Liver (tissue), 9 donors: Measurements from ENCODE around the gene ORC3. TPM values are rescaled to one million over a fixed set of nuclear protein-coding genes. Genes with fewer than 3 reads are reported as not detected.

Experiments
- DNase-seq: peaks from one replicate; pipeline ENCODE4 v3.0.0-alpha.2; 2017; ENCODE audit warnings: low spot score
- H3K27ac ChIP-seq, 2 donors: one replicate each; pipeline ENCODE4 v1.7.0; 2013; ENCODE audit warnings: inconsistent platforms in 2 of 2, low read length in 2 of 2, control low read depth in 1 of 2, low read depth in 1 of 2, mild to moderate bottlenecking in 1 of 2
- H3K27me3 ChIP-seq, 4 donors: one replicate each; pipeline versions ENCODE4 v1.6.1 to v1.7.0; 2013; ENCODE audit warnings: low read length in 3 of 4, inconsistent platforms in 1 of 4, mild to moderate bottlenecking in 1 of 4, moderate library complexity in 1 of 4; ENCODE audit not compliant: control insufficient read depth in 4 of 4, insufficient read depth in 4 of 4
- H3K36me3 ChIP-seq, 4 donors: one replicate each; pipeline versions ENCODE4 v1.6.1 to v1.7.0; 2013; ENCODE audit warnings: low read length in 3 of 4, mild to moderate bottlenecking in 3 of 4, low read depth in 1 of 4, moderate library complexity in 1 of 4; ENCODE audit not compliant: control insufficient read depth in 4 of 4, insufficient read depth in 3 of 4
- H3K4me1 ChIP-seq, 4 donors: one replicate each; pipeline versions ENCODE4 v1.6.1 to v1.7.0; 2013; ENCODE audit warnings: low read length in 3 of 4, mild to moderate bottlenecking in 3 of 4, moderate library complexity in 1 of 4; ENCODE audit not compliant: control insufficient read depth in 4 of 4, insufficient read depth in 4 of 4
- H3K4me3 ChIP-seq, 3 donors: one replicate each; pipeline versions ENCODE4 v1.6.1 to v1.7.0; 2013; ENCODE audit warnings: low read length in 3 of 3, control low read depth in 1 of 3, low read depth in 1 of 3, mild to moderate bottlenecking in 1 of 3
- H3K9ac ChIP-seq, 2 donors: one replicate each; pipeline ENCODE4 v1.7.0; 2013; ENCODE audit warnings: low read length in 2 of 2, mild to moderate bottlenecking in 2 of 2, moderate library complexity in 2 of 2, control low read depth in 1 of 2, low read depth in 1 of 2
- H3K9me3 ChIP-seq, 4 donors: one replicate each; pipeline versions ENCODE4 v1.6.1 to v1.7.0; 2013; ENCODE audit warnings: low read length in 3 of 4; ENCODE audit not compliant: control insufficient read depth in 4 of 4
- ATF3 ChIP-seq: IDR thresholded peaks from 2 replicates; pipeline ENCODE4 v1.6.1; 2016; ENCODE audit warnings: antibody characterized with exemption
- EGR1 ChIP-seq, 2 donors: IDR thresholded peaks; 2 replicates each; pipeline ENCODE4 v1.6.1; 2016 to 2018; ENCODE audit warnings: antibody characterized with exemption in 2 of 2, low read depth in 2 of 2
- FOXA1 ChIP-seq: IDR thresholded peaks from 2 replicates; pipeline ENCODE4 v1.6.1; 2016; ENCODE audit warnings: antibody characterized with exemption
- FOXA2 ChIP-seq: IDR thresholded peaks from 2 replicates; pipeline ENCODE4 v1.6.1; 2016; ENCODE audit warnings: antibody characterized with exemption
- GABPA ChIP-seq, 2 donors: IDR thresholded peaks in 1 of 2; conservative IDR thresholded peaks in 1 of 2; 2 replicates each; pipeline ENCODE4 v1.6.1; 2016; ENCODE audit warnings: antibody characterized with exemption in 2 of 2, mild to moderate bottlenecking in 1 of 2, moderate library complexity in 1 of 2
- HNF4A ChIP-seq, 2 donors: conservative IDR thresholded peaks; 2 replicates each; pipeline ENCODE4 v1.6.1; 2016; ENCODE audit warnings: antibody characterized with exemption in 2 of 2, mild to moderate bottlenecking in 2 of 2
- HNF4G ChIP-seq: IDR thresholded peaks from 2 replicates; pipeline ENCODE4 v1.6.1; 2016; ENCODE audit warnings: antibody characterized with exemption
- JUND ChIP-seq, 2 donors: IDR thresholded peaks; 2 replicates each; pipeline ENCODE4 v1.6.1; 2016; ENCODE audit warnings: antibody characterized with exemption in 2 of 2
- MAX ChIP-seq: IDR thresholded peaks from 2 replicates; pipeline ENCODE4 v1.6.1; 2016; ENCODE audit warnings: antibody characterized with exemption
- NR2F2 ChIP-seq: IDR thresholded peaks from 2 replicates; pipeline ENCODE4 v1.6.1; 2016; ENCODE audit warnings: antibody characterized with exemption
- RAD21 ChIP-seq, 2 donors: IDR thresholded peaks; 2 replicates each; pipeline ENCODE4 v1.6.1; 2016; ENCODE audit warnings: antibody characterized with exemption in 2 of 2, mild to moderate bottlenecking in 2 of 2
- RXRA ChIP-seq, 2 donors: IDR thresholded peaks; 2 replicates each; pipeline ENCODE4 v1.6.1; 2017 to 2018; ENCODE audit warnings: antibody characterized with exemption in 2 of 2, mild to moderate bottlenecking in 1 of 2
- SP1 ChIP-seq: IDR thresholded peaks from 2 replicates; pipeline ENCODE4 v1.6.1; 2018; ENCODE audit warnings: antibody characterized with exemption, mild to moderate bottlenecking
- TAF1 ChIP-seq: conservative IDR thresholded peaks from 2 replicates; pipeline ENCODE4 v1.6.1; 2016; ENCODE audit warnings: antibody characterized with exemption, mild to moderate bottlenecking
- YY1 ChIP-seq: IDR thresholded peaks from 2 replicates; pipeline ENCODE4 v1.6.1; 2016; ENCODE audit warnings: antibody characterized with exemption, mild to moderate bottlenecking
- ZBTB33 ChIP-seq: IDR thresholded peaks from 2 replicates; pipeline ENCODE4 v1.6.1; 2016; ENCODE audit warnings: antibody characterized with exemption
- WGBS: extraction: QIAGEN DNeasy Blood & Tissue Kit; methylation state at CpG from one replicate; pipeline ENCODE4 v1.1.7; 2013; 5-methylcytosine and 5-hydroxymethylcytosine counted together
- polyA plus RNA-seq, 2 donors: library from polyadenylated mRNA; stranded (reverse) in 1 of 2; unstranded in 1 of 2; fragments of 200-250 nt in 1 of 2; fragments of >200 nt in 1 of 2; fragmentation: Nextera tagmentation in 1 of 2; extraction: Ambion mirVana in 1 of 2; gene quantifications; one replicate each; pipeline versions ENCODE4 v1.2.1 to v1.2.3, GENCODE V29; 2013 to 2015
- total RNA-seq, 2 donors: library from RNA; depleted of rRNA; stranded (reverse); fragments of >200 nt; gene quantifications; one replicate each; pipeline ENCODE4 v1.2.3, GENCODE V29; 2014
- TF ChIP-seq, protein P1 (sequence below): IDR thresholded peaks from 2 replicates; pipeline ENCODE4 v1.6.1; 2016; ENCODE audit warnings: antibody characterized with exemption, mild to moderate bottlenecking
- TF ChIP-seq, protein P2 (sequence below): fragments of 150-350 bp; IDR thresholded peaks from 2 replicates; pipeline ENCODE4 v1.5.1; 2017; ENCODE audit warnings: improper control_type of control experiment, low read depth, low read length; ENCODE audit not compliant: missing input control
- donor health status: healthy.
- donor health status: healthy.
- donor health status: healthy.
- donor health status: healthy.
- donor health status: healthy.

Gene ORC3
- total and polyA plus RNA-seq, 4 donors: 5.2 to 14.5 (median 10.5) TPM

- H3K4me1 ChIP-seq: peaks cover 0 to 20% (median 13%) of the 10 kb centered on the region in 4 donors
- H3K27ac ChIP-seq: peak overlapping the region; percentile 5 to 8
- DNase-seq: no peak
- WGBS: 79% methylated on average over 2 of the region's 2 CpGs
- H3K27me3 ChIP-seq: no peaks in the 10 kb centered on the region
- TF ChIP-seq HNF4A (conservative IDR thresholded peaks at IDR 0.05) (peak in 1 of 2 donors; percentile 8), YY1 (no peak)
- no peaks in the 10 kb centered on the region for H3K9me3 ChIP-seq
- no peak overlapping the region for H3K9ac ChIP-seq
- H3K36me3 ChIP-seq: no peaks in the 10 kb centered on the region
- no peak overlapping the region for H3K4me3 ChIP-seq
Measured at GRCh38 chr6:87663434-87663833, 73.5 kb downstream of the ORC3 start.

DNA sequence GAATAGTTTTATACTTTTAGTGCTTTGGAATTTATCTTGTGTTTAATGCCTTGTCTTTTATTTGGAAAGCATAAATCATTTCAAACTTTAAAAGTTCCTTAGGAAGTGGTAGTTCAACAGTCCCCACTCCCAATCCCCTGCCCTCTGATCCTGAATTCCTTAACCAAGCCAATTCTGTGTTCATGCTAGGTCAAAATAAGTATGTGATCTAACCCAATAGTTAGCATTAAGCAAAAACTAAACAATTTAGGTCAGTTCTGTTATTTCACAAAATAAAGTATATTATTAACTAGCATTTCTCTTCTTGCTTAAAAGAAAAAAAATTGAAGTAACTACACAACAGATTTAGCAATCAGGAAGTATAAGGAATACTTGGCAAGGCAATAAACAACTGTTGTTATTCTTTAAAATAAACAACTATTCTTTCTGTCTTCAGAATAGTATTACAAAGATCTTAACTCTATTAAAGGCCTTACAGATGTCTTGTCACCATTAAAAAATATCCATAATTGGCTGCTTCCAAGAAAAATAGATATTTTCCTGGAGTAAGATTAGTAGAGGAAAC, 75.1 kb downstream of the ORC3 start:
- no peak for TF ChIP-seq ATF3
- no peak for TF ChIP-seq GABPA (IDR thresholded peaks at IDR 0.05 in 1 of 2, conservative IDR thresholded peaks at IDR 0.05 in 1 of 2)
- no peak for TF ChIP-seq FOXA1
- TF ChIP-seq, protein P1, sequence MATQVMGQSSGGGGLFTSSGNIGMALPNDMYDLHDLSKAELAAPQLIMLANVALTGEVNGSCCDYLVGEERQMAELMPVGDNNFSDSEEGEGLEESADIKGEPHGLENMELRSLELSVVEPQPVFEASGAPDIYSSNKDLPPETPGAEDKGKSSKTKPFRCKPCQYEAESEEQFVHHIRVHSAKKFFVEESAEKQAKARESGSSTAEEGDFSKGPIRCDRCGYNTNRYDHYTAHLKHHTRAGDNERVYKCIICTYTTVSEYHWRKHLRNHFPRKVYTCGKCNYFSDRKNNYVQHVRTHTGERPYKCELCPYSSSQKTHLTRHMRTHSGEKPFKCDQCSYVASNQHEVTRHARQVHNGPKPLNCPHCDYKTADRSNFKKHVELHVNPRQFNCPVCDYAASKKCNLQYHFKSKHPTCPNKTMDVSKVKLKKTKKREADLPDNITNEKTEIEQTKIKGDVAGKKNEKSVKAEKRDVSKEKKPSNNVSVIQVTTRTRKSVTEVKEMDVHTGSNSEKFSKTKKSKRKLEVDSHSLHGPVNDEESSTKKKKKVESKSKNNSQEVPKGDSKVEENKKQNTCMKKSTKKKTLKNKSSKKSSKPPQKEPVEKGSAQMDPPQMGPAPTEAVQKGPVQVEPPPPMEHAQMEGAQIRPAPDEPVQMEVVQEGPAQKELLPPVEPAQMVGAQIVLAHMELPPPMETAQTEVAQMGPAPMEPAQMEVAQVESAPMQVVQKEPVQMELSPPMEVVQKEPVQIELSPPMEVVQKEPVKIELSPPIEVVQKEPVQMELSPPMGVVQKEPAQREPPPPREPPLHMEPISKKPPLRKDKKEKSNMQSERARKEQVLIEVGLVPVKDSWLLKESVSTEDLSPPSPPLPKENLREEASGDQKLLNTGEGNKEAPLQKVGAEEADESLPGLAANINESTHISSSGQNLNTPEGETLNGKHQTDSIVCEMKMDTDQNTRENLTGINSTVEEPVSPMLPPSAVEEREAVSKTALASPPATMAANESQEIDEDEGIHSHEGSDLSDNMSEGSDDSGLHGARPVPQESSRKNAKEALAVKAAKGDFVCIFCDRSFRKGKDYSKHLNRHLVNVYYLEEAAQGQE: no peak
- TF ChIP-seq RAD21 (IDR thresholded peaks at IDR 0.05): peak in 1 of 2 donors; percentile 4
- TF ChIP-seq YY1: no peak
- no peak for TF ChIP-seq FOXA2
- TF ChIP-seq HNF4G: no peak
- TF ChIP-seq JUND (IDR thresholded peaks at IDR 0.05): peak in 1 of 2 donors; percentile 29
- TF ChIP-seq MAX: no peak
- TF ChIP-seq SP1: peak; percentile 50
- peak; percentile 42 to 54 for TF ChIP-seq HNF4A (conservative IDR thresholded peaks at IDR 0.05)
- no peak for TF ChIP-seq TAF1
- TF ChIP-seq EGR1 (IDR thresholded peaks at IDR 0.05; ENCODE audit: low read depth in 2 of 2): no peak
- peak; percentile 37 for TF ChIP-seq ZBTB33
- TF ChIP-seq RXRA (IDR thresholded peaks at IDR 0.05): peak; percentile 36 to 70
- TF ChIP-seq NR2F2: peak; percentile 38
- TF ChIP-seq, protein P2, sequence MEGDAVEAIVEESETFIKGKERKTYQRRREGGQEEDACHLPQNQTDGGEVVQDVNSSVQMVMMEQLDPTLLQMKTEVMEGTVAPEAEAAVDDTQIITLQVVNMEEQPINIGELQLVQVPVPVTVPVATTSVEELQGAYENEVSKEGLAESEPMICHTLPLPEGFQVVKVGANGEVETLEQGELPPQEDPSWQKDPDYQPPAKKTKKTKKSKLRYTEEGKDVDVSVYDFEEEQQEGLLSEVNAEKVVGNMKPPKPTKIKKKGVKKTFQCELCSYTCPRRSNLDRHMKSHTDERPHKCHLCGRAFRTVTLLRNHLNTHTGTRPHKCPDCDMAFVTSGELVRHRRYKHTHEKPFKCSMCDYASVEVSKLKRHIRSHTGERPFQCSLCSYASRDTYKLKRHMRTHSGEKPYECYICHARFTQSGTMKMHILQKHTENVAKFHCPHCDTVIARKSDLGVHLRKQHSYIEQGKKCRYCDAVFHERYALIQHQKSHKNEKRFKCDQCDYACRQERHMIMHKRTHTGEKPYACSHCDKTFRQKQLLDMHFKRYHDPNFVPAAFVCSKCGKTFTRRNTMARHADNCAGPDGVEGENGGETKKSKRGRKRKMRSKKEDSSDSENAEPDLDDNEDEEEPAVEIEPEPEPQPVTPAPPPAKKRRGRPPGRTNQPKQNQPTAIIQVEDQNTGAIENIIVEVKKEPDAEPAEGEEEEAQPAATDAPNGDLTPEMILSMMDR: no peak
- H3K27me3 ChIP-seq: no peaks in the 10 kb centered on the region
- DNase-seq: no peak
- H3K9me3 ChIP-seq: no peaks in the 10 kb centered on the region
- H3K4me3 ChIP-seq: no peak overlapping the region
- peak overlapping the region in 1 of 2 donors; percentile 12 for H3K9ac ChIP-seq
- H3K4me1 ChIP-seq: peaks cover 0 to 21% (median 12%) of the 10 kb centered on the region in 4 donors
- peak overlapping the region; percentile 72 to 90 for H3K27ac ChIP-seq
- no peaks in the 10 kb centered on the region for H3K36me3 ChIP-seq
